K562 (cell line): ENCODE results near the gene NKAIN1. TPM values are rescaled to one million over a fixed set of nuclear protein-coding genes. Genes with fewer than 3 reads are reported as not detected.
A peak's percentile ranks its signal among the peaks of the same experiment; 100 is the strongest.
"Not testable (repeated sequence)": the region's sequence is repeated elsewhere in the genome, so short reads cannot be mapped to it uniquely, and the experiment has no call there.

Experiments used
- BCL6 ChIP-seq: fragments of 250-450 bp; sonication (Bioruptor Pico); IDR thresholded peaks from 2 replicates; pipeline ENCODE4 v1.4.0; 2020
- DMBX1 ChIP-seq: fragments of 250-450 bp; sonication (Bioruptor Pico); IDR thresholded peaks from 2 replicates; pipeline ENCODE4 v1.8.0; 2022; ENCODE audit warnings: inconsistent platforms, mild to moderate bottlenecking, moderate library complexity, borderline replicate concordance
- ESRRA ChIP-seq: fragments of 450-650 bp; IDR thresholded peaks from 2 replicates; pipeline ENCODE4 v1.6.1; 2014; ENCODE audit warnings: low read depth, mild to moderate bottlenecking, moderate library complexity, borderline replicate concordance
- HIVEP1 ChIP-seq: fragments of 250-450 bp; sonication (Bioruptor Pico); IDR thresholded peaks from 2 replicates; pipeline ENCODE4 v1.4.0; 2020; ENCODE audit warnings: mild to moderate bottlenecking
- ID3 ChIP-seq, 2 experiments: fragments of 250-450 bp in 1 of 2; fragments of 450-650 bp in 1 of 2; sonication (Bioruptor Pico) in 1 of 2; IDR thresholded peaks; 2 replicates each; pipeline versions ENCODE4 v1.6.1 to v1.8.0; 2016 to 2021; ENCODE audit warnings: mild to moderate bottlenecking in 2 of 2, moderate library complexity in 2 of 2, missing compliant biosample characterization in 1 of 2, missing genetic modification characterization in 1 of 2
- KDM1A ChIP-seq, 2 experiments: fragments of 450-650 bp; IDR thresholded peaks; 2 replicates each; pipeline ENCODE4 v1.6.1; 2016; ENCODE audit warnings: mild to moderate bottlenecking in 2 of 2
- NR2C1 ChIP-seq, 2 experiments: fragments of 450-650 bp; IDR thresholded peaks; 2 replicates each; pipeline ENCODE4 v1.6.1; 2017; ENCODE audit warnings: mild to moderate bottlenecking in 2 of 2, antibody characterized with exemption in 1 of 2, inconsistent platforms in 1 of 2, missing compliant biosample characterization in 1 of 2, missing genetic modification characterization in 1 of 2
- PTTG1 ChIP-seq: fragments of 450-650 bp; IDR thresholded peaks from 2 replicates; pipeline ENCODE4 v1.6.1; 2016; ENCODE audit warnings: low read depth, mild to moderate bottlenecking, missing genetic modification characterization, missing compliant biosample characterization
- SMAD4 ChIP-seq: fragments of 250-450 bp; sonication (Bioruptor Pico); conservative IDR thresholded peaks from 2 replicates; pipeline ENCODE4 v1.8.0; 2021; ENCODE audit warnings: inconsistent platforms, mild to moderate bottlenecking, moderate library complexity
- TEAD2 ChIP-seq: fragments of 450-650 bp; IDR thresholded peaks from 2 replicates; pipeline ENCODE4 v1.6.1; 2016; ENCODE audit warnings: missing genetic modification characterization, control low read depth, missing compliant biosample characterization
- ZNF395 ChIP-seq: fragments of 200-800 bp; sonication (Bioruptor generic); IDR thresholded peaks from 2 replicates; pipeline ENCODE4 v1.6.1; 2017; ENCODE audit warnings: missing genetic modification characterization, missing compliant biosample characterization
- ZNF589 ChIP-seq: fragments of 200-800 bp; sonication (Bioruptor generic); IDR thresholded peaks from 2 replicates; pipeline ENCODE4 v1.6.1; 2016; ENCODE audit warnings: low read depth, missing genetic modification characterization, missing compliant biosample characterization
- ZNF79 ChIP-seq: fragments of 250-450 bp; sonication (Bioruptor Pico); IDR thresholded peaks from 2 replicates; pipeline ENCODE4 v1.4.0; 2020; ENCODE audit warnings: low read depth, mild to moderate bottlenecking, moderate library complexity
- polyA plus RNA-seq, 8 experiments: library from polyadenylated mRNA; depleted of rRNA in 4 of 8; stranded (reverse) in 5 of 8; unstranded in 3 of 8; fragments of >200 nt; fragmentation: Nextera tagmentation in 2 of 8; fragmentation: Illumina TruSeq in 1 of 8; extraction: Ambion mirVana in 2 of 8; extraction: Trizol in 1 of 8; gene quantifications; 2 replicates each; pipeline versions ENCODE4 v1.2.1 to v1.2.3, GENCODE V29; 2011 to 2014; ENCODE audit warnings: inconsistent platforms in 1 of 8, missing spikeins in 1 of 8
- total RNA-seq, 7 experiments: library from RNA; depleted of rRNA in 6 of 7; stranded (reverse); fragments of >200 nt in 6 of 7; fragmentation: Illumina TruSeq in 2 of 7; extraction: Trizol in 2 of 7; gene quantifications; 2 replicates each; pipeline versions ENCODE4 v1.2.1 to v1.2.3, GENCODE V29; 2011 to 2021; ENCODE audit warnings: low replicate concordance in 1 of 7
- TF ChIP-seq, protein P1 (sequence below): fragments of 450-650 bp; IDR thresholded peaks from 2 replicates; pipeline ENCODE4 v1.6.1; 2017; ENCODE audit warnings: antibody characterized with exemption, mild to moderate bottlenecking
- TF ChIP-seq, protein P2 (sequence below), 2 experiments: IDR thresholded peaks in 1 of 2; conservative IDR thresholded peaks in 1 of 2; 2 replicates each; pipeline ENCODE4 v1.6.1; 2016; ENCODE audit warnings: low read depth in 2 of 2, mild to moderate bottlenecking in 1 of 2, missing compliant biosample characterization in 1 of 2, missing genetic modification characterization in 1 of 2, moderate library complexity in 1 of 2

NKAIN1 gene
- total and polyA plus RNA-seq, 9 of the 15 experiments (the other 6 are each of a cell fraction or from before 2014, with no cell fraction given), result 0.03 to 0.22 (median 0.04) TPM; not detected in 3

DNA sequence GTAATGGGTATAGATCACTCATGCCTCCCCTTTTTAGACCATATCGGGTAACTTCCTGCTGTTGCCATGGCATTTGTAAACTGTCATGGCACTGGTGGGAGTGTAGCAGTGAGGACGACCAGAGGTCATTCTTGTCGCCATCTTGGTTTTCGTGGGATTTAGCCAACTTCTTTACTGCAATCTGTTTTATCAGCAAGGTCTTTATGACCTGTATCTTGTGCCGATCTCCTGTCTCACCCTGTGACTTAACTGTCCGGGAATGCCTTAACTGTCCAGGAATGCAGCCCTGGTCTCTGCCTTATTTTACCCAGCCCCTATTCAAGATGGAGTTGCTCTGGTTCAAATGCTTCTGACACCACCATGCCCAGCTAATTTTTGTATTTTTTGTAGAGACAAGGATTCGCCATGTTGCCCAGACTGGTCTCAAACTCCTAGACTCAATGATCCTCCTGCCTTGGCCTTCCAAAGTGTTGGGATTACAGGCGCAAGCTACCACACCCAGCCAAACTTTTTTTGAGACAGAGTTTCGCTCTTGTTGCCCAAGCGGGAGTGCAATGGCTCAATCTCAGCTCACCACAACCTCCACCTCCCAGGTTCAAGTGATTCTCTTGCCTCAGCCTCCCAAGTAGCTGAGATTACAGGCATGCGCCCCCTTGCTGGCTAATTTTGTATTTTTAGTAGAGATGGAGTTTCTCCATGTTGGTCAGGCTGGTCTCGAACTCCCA lies 100.7 kb downstream of the NKAIN1 start (continued):
- TF ChIP-seq, protein P1, sequence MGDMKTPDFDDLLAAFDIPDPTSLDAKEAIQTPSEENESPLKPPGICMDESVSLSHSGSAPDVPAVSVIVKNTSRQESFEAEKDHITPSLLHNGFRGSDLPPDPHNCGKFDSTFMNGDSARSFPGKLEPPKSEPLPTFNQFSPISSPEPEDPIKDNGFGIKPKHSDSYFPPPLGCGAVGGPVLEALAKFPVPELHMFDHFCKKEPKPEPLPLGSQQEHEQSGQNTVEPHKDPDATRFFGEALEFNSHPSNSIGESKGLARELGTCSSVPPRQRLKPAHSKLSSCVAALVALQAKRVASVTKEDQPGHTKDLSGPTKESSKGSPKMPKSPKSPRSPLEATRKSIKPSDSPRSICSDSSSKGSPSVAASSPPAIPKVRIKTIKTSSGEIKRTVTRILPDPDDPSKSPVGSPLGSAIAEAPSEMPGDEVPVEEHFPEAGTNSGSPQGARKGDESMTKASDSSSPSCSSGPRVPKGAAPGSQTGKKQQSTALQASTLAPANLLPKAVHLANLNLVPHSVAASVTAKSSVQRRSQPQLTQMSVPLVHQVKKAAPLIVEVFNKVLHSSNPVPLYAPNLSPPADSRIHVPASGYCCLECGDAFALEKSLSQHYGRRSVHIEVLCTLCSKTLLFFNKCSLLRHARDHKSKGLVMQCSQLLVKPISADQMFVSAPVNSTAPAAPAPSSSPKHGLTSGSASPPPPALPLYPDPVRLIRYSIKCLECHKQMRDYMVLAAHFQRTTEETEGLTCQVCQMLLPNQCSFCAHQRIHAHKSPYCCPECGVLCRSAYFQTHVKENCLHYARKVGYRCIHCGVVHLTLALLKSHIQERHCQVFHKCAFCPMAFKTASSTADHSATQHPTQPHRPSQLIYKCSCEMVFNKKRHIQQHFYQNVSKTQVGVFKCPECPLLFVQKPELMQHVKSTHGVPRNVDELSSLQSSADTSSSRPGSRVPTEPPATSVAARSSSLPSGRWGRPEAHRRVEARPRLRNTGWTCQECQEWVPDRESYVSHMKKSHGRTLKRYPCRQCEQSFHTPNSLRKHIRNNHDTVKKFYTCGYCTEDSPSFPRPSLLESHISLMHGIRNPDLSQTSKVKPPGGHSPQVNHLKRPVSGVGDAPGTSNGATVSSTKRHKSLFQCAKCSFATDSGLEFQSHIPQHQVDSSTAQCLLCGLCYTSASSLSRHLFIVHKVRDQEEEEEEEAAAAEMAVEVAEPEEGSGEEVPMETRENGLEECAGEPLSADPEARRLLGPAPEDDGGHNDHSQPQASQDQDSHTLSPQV, result peak; percentile 97
- peak; percentile 97 for TF ChIP-seq ZNF395 (CRISPR knock-in tag)
- TF ChIP-seq, protein P2, sequence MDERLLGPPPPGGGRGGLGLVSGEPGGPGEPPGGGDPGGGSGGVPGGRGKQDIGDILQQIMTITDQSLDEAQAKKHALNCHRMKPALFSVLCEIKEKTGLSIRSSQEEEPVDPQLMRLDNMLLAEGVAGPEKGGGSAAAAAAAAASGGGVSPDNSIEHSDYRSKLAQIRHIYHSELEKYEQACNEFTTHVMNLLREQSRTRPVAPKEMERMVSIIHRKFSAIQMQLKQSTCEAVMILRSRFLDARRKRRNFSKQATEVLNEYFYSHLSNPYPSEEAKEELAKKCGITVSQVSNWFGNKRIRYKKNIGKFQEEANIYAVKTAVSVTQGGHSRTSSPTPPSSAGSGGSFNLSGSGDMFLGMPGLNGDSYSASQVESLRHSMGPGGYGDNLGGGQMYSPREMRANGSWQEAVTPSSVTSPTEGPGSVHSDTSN (CRISPR knock-in tag; IDR thresholded peaks at IDR 0.05; ENCODE audit: low read depth), result not testable (repeated sequence)
- TF ChIP-seq, protein P2 (tag; conservative IDR thresholded peaks at IDR 0.05; ENCODE audit: low read depth), result peak; percentile 34; the same call in 1 of the 2 replicates
- TF ChIP-seq BCL6 (CRISPR knock-in tag), result 0 out of 2 replicates have a peak, but pooled peaks have one; percentile 64
- peak; percentile 85 for TF ChIP-seq PTTG1 (tag)
- peak; percentile 85 for TF ChIP-seq TEAD2 (tag)
- TF ChIP-seq ID3 (CRISPR knock-in tag; IDR thresholded peaks at IDR 0.05); NR2C1 (IDR thresholded peaks at IDR 0.05): not testable (repeated sequence)
- peak; percentile 95 for TF ChIP-seq ID3 (tag; IDR thresholded peaks at IDR 0.05)
- peak; percentile 39; the same call in 1 of the 2 replicates for TF ChIP-seq ZNF79 (CRISPR knock-in tag)
- peak; percentile 84 for TF ChIP-seq NR2C1 (tag; IDR thresholded peaks at IDR 0.05)
- peak; percentile 95 for TF ChIP-seq DMBX1 (CRISPR knock-in tag)
- TF ChIP-seq ZNF589 (CRISPR knock-in tag), result peak; percentile 61; the same call in 1 of the 2 replicates
- 0 out of 2 replicates have a peak, but pooled peaks have one; percentile 56 for TF ChIP-seq HIVEP1 (CRISPR knock-in tag)
- peak; percentile 79 for TF ChIP-seq ESRRA
- peak; percentile 85 for TF ChIP-seq SMAD4
- peak in 1 of 2 experiments; percentile 39; a peak in 1 of 4 replicates for TF ChIP-seq KDM1A (IDR thresholded peaks at IDR 0.05)
